Cardiac muscle cell (in vitro differentiated cells and primary cell): ENCODE measurements around the gene HES1. TPM values are rescaled to one million over a fixed set of nuclear protein-coding genes. Genes with fewer than 3 reads are reported as not detected.
"Not testable (repeated sequence)": the region's sequence is repeated elsewhere in the genome, so short reads cannot be mapped to it uniquely, and the experiment has no call there.

Experiments
- DNase-seq, 2 donors: peaks; one replicate each; pipeline versions ENCODE4 v3.0.0 to v3.0.0-alpha.2; 2010 to 2017; ENCODE audit warnings: low read depth in 1 of 2, low spot score in 1 of 2
- H3K27ac ChIP-seq: fragments of 200-600 bp; sonication (generic); 2 replicates; pipeline ENCODE4 v1.5.1; 2016
- H3K27me3 ChIP-seq: fragments of 200-600 bp; sonication (generic); 2 replicates; pipeline ENCODE4 v1.6.0; 2016; ENCODE audit warnings: control low read depth
- H3K36me3 ChIP-seq: fragments of 200-600 bp; sonication (generic); 2 replicates; pipeline ENCODE4 v1.5.1; 2016; ENCODE audit warnings: control low read depth
- H3K4me1 ChIP-seq: fragments of 200-600 bp; sonication (generic); 2 replicates; pipeline ENCODE4 v1.8.1; 2017; ENCODE audit warnings: low read depth, mild to moderate bottlenecking, mixed run types
- H3K4me3 ChIP-seq: fragments of 200-600 bp; sonication (generic); 2 replicates; pipeline ENCODE4 v1.5.1; 2016; ENCODE audit warnings: mild to moderate bottlenecking
- H3K9me3 ChIP-seq: fragments of 200-600 bp; sonication (generic); 2 replicates; pipeline ENCODE4 v1.5.1; 2017; ENCODE audit warnings: low read depth, mild to moderate bottlenecking, control low read depth
- polyA plus RNA-seq: library from polyadenylated mRNA; unstranded; fragments of >200 nt; fragmentation: Nextera tagmentation; extraction: Ambion mirVana; gene quantifications from 2 replicates; pipeline ENCODE4 v1.2.1, GENCODE V29; 2016
- total RNA-seq: library from RNA; depleted of rRNA; stranded (reverse); fragments of >200 nt; gene quantifications from 2 replicates; pipeline ENCODE4 v1.2.3, GENCODE V29; 2016
- TF ChIP-seq, protein P1 (sequence below): IDR thresholded peaks from 2 replicates; pipeline ENCODE4 v1.5.1; 2012; ENCODE audit warnings: low read depth, mild to moderate bottlenecking, low read length

The HES1 gene
- total and polyA plus RNA-seq, 2 experiments from 2014 or later, result 22.6 to 33.9 TPM

DNA sequence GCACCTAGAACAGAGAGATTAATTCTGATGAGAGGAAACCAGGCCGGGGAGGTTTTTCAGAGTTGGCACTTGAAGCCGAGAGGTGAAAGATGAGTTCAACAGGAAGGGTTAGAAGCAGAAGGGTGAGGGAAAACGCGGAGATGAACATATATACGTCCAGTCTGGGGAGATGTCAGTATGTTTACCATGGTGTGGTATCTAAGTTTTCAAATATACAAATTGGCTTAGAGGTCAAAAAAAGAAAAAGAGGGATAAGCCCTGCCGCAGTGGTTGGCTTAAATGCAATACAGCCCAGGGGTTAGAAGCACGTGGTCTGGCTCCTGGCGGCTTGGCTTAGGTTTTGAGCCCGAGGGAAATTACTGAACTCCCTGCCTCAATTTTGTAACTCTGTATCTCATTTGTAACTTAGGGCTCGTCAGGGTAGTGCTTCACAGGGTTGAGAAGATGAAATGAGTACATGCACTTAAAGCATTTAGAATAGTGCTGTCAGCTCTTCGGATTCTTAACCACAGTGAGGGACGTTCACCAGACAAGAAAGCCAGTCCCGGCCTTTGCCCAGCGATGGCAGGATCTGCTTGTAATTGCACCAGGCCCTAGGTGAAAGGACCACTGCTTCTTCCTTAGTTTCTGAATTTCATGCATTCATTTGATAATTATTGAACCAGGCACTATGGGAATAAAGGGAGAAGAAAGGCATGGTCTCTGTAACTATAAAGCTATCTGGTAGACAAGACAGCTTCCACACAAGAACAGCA lies 6.4 kb downstream of the HES1 start:
- no peaks in the 10 kb centered on the region for H3K9me3 ChIP-seq
- H3K36me3 ChIP-seq, result no peaks in the 10 kb centered on the region
- DNase-seq, result peak; percentile 52 to 83
- H3K27ac ChIP-seq, result peak overlapping the region; percentile 99
- peaks cover 28% of the 10 kb centered on the region for H3K4me1 ChIP-seq
- TF ChIP-seq, protein P1, sequence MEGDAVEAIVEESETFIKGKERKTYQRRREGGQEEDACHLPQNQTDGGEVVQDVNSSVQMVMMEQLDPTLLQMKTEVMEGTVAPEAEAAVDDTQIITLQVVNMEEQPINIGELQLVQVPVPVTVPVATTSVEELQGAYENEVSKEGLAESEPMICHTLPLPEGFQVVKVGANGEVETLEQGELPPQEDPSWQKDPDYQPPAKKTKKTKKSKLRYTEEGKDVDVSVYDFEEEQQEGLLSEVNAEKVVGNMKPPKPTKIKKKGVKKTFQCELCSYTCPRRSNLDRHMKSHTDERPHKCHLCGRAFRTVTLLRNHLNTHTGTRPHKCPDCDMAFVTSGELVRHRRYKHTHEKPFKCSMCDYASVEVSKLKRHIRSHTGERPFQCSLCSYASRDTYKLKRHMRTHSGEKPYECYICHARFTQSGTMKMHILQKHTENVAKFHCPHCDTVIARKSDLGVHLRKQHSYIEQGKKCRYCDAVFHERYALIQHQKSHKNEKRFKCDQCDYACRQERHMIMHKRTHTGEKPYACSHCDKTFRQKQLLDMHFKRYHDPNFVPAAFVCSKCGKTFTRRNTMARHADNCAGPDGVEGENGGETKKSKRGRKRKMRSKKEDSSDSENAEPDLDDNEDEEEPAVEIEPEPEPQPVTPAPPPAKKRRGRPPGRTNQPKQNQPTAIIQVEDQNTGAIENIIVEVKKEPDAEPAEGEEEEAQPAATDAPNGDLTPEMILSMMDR, result no peak
- H3K27me3 ChIP-seq, result no peaks in the 10 kb centered on the region
- no peak overlapping the region for H3K4me3 ChIP-seq

DNA sequence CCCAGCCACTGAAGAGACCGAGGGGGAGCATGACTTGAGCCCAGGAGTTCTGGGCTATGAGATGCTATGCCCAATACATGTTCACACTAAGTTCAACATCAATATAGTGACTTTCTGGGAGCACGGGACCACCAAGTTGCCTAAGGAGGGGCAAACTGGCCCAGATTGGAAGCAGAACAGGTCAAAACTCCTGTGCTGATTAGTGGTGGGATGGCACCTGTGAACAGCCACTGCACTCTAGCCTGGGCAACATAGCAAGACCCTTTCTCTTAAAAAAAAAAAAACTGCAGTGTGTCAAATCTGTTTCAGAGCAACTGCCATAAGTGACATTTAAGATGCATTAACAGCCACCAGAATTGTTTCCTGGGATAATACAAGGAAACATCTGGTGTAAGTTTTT lies 9.8 kb downstream of the HES1 start:
- H3K27ac ChIP-seq, result no peak overlapping the region
- no peak for DNase-seq
- TF ChIP-seq, protein P1, result no peak
- peaks cover 12% of the 10 kb centered on the region for H3K4me1 ChIP-seq
- H3K36me3 ChIP-seq, result no peaks in the 10 kb centered on the region
- no peaks in the 10 kb centered on the region for H3K27me3 ChIP-seq
- no peaks in the 10 kb centered on the region for H3K9me3 ChIP-seq
- no peak overlapping the region for H3K4me3 ChIP-seq

DNA sequence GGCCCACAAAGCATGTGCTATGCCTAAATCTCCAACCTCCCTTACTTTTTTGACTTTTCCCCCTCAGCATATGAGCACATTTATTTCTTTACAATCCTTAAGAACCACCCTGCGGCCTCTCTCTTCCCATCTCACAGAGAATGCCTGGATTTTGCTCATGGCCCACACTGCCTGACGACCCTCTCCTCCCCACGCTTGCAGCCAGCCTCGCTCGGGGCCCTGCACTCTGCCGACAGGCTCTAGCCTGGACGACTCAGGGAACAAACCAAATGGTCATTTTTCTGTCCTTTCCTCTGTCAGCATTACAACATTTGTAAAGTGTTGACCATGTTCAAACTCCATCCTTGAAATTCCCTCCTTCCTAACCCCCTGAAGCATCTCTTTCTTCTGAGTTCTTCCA lies 11.7 kb downstream of the HES1 start:
- DNase-seq, result no peak
- no peak overlapping the region for H3K27ac ChIP-seq
- H3K27me3 ChIP-seq, result no peaks in the 10 kb centered on the region
- H3K36me3 ChIP-seq, result no peaks in the 10 kb centered on the region
- H3K9me3 ChIP-seq, result no peaks in the 10 kb centered on the region
- no peak overlapping the region for H3K4me3 ChIP-seq
- TF ChIP-seq, protein P1, result no peak
- H3K4me1 ChIP-seq, result peaks cover 1% of the 10 kb centered on the region

DNA sequence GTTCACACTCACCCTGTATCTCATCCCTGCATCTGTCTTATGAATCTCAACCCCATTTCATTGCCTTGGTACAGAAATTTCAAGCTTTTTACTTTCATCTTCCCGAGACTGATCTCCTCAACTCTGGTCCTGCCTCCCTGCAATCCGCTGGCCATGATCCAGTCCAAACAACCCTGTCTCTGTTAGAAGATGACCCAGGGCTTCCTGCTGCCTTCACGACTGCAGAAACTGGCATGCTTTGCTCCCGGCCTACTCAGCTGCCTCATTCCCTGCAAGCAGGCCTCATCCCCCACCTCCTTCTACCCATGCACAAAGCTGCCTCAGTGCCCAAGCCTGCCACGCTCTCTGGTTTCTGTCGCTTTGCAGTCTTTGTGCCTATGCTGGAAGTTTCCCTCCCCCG lies 12.4 kb downstream of the HES1 start:
- H3K4me3 ChIP-seq, result no peak overlapping the region
- no peaks in the 10 kb centered on the region for H3K27me3 ChIP-seq
- peak in 1 of 2 donors; percentile 73 for DNase-seq
- H3K9me3 ChIP-seq, result no peaks in the 10 kb centered on the region
- H3K27ac ChIP-seq, result no peak overlapping the region
- no peaks in the 10 kb centered on the region for H3K4me1 ChIP-seq
- TF ChIP-seq, protein P1, result no peak
- H3K36me3 ChIP-seq, result no peaks in the 10 kb centered on the region

DNA sequence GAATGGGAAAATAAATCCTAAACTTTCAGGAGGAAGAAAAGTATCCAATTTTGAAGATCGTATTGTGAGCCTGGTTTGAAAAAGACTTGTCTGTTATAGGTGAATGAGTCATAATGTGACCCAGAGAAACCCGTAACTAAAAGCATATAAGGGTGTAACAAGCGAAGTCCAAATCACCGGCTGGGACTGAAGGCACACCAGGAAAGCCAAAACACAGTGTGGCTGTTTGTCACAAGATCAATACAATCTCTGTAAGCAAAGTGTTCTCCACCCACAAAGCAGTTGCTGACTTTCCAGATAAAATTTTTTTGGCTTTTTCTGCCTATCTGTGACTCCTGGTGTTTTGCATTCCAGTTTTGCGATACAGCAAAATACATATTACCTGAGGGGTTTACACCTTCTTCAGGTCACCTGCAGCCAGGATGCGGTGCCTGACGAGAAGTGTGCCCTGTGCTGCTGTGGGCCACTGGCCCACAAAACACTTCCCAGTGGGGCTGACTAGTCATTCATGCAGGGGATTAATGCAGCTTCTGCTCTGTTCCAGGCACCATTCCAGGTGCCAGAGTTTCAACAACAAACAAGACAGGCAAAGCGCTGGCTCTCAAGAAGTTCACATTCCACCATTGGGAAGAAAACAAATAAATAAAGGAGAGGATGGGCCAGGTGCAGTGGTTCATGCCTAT lies 14.4 kb downstream of the HES1 start:
- H3K4me1 ChIP-seq, result no peaks in the 10 kb centered on the region
- no peak overlapping the region for H3K4me3 ChIP-seq
- H3K27me3 ChIP-seq, result no peaks in the 10 kb centered on the region
- no peaks in the 10 kb centered on the region for H3K36me3 ChIP-seq
- DNase-seq, result no peak
- H3K9me3 ChIP-seq, result no peaks in the 10 kb centered on the region
- H3K27ac ChIP-seq, result no peak overlapping the region
- TF ChIP-seq, protein P1, result no peak

DNA sequence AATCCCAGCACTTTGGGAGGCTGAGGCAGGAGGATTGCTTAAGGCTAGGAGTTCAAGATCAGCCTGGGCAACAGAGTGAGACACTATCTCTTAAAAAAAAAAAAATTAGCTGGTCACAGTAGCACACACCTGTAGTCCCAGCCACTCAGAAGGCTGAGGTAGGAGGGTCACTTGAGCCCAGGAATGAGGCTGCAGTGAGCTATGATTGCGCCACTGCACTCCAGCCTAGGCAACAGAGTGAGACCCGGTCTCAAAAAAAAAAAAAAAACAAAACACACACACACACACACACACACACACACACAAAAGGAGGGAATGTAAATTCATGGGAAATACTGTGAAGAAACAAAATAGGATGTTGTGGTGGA lies 15.0 kb downstream of the HES1 start:
- not testable (repeated sequence) for H3K9me3 ChIP-seq, H3K4me3 ChIP-seq, H3K36me3 ChIP-seq, H3K27me3 ChIP-seq, DNase-seq, H3K27ac ChIP-seq, H3K4me1 ChIP-seq
